Adrenal gland (tissue), 19 donors: ENCODE data around the gene C6orf163. TPM values are rescaled to one million over a fixed set of nuclear protein-coding genes. Genes with fewer than 3 reads are reported as not detected.
"Not testable (repeated sequence)": the region's sequence is repeated elsewhere in the genome, so short reads cannot be mapped to it uniquely, and the experiment has no call there.

Source experiments
- DNase-seq, 7 donors: peaks; one replicate each; pipeline ENCODE4 v3.0.0-alpha.2; 2019 to 2020
- H3K27ac ChIP-seq, 5 donors: fragments of 200-600 bp; sonication (generic) in 4 of 5; 1 replicate in 3 of 5; 2 replicates in 2 of 5; pipeline versions ENCODE4 v1.5.1 to v1.8.0; 2016 to 2020; ENCODE audit warnings: mild to moderate bottlenecking in 1 of 5
- H3K27me3 ChIP-seq: fragments of 200-600 bp; 2 replicates; pipeline ENCODE4 v1.8.0; 2021
- H3K36me3 ChIP-seq, 2 donors: fragments of 200-600 bp; replicated peaks in 1 of 2; 1 replicate in 1 of 2; 2 replicates in 1 of 2; pipeline versions ENCODE4 v1.5.1 to v1.8.0; 2018 to 2022
- H3K4me1 ChIP-seq, 2 donors: fragments of 200-600 bp; replicated peaks in 1 of 2; 1 replicate in 1 of 2; 2 replicates in 1 of 2; pipeline versions ENCODE4 v1.5.1 to v1.8.0; 2018 to 2021
- H3K4me3 ChIP-seq, 4 donors: fragments of 200-600 bp; sonication (generic) in 3 of 4; one replicate each; pipeline ENCODE4 v1.5.1; 2016 to 2018
- H3K9me3 ChIP-seq, 3 donors: fragments of 200-600 bp; sonication (generic) in 1 of 3; replicated peaks in 1 of 3; 1 replicate in 2 of 3; 2 replicates in 1 of 3; pipeline versions ENCODE4 v1.5.1 to v1.8.0; 2016 to 2021
- POLR2A ChIP-seq, 2 donors: fragments of 450-650 bp; IDR thresholded peaks; one replicate each; pipeline ENCODE4 v1.6.1; 2017; ENCODE audit warnings: antibody characterized with exemption in 2 of 2, mild to moderate bottlenecking in 2 of 2, moderate library complexity in 1 of 2
- WGBS, 4 donors: extraction: QIAGEN DNeasy Blood & Tissue Kit in 2 of 4; methylation state at CpG; one replicate each; pipeline versions ENCODE4 v1.1.5 to v1.1.7; 2013 to 2017; 5-methylcytosine and 5-hydroxymethylcytosine counted together
- intact Hi-C, 2 donors: fragments of 100-400 bp; cut with DNase I; formaldehyde crosslinking; loops; one replicate each; pipeline versions ENCODE4 v1.14.1 to v1.15.0; 2022 to 2023
- long read RNA-seq, 10 donors: library from polyadenylated mRNA in 3 of 10; unstranded in 2 of 10; stranded (forward) in 1 of 10; transcript quantifications; one replicate each; pipeline ENCODE4 v2.0.0 and lab custom pipeline, GENCODE V29; 2021 to 2026
- polyA plus RNA-seq, 3 donors: library from polyadenylated mRNA; stranded (reverse); fragments of 200-250 nt in 2 of 3; fragments of 350-450 nt in 1 of 3; fragmentation: Illumina TruSeq in 1 of 3; extraction: RNeasy Lipid Tissue Mini Kit (QIAGEN cat#74804) in 1 of 3; gene quantifications; one replicate each; pipeline ENCODE4 v1.2.3, GENCODE V29; 2013 to 2014
- total RNA-seq, 9 donors: library from RNA; depleted of rRNA in 4 of 9; stranded (reverse); fragments of >200 nt in 4 of 9; fragments of 120-200 nt in 1 of 9; fragmentation: NEBNext Ultra II Directional in 1 of 9; extraction: Animal tissue kit (Norgen Biotek cat#: 25700) in 1 of 9; gene quantifications; one replicate each; pipeline versions ENCODE4 v1.1.0 to v1.2.4, GENCODE V29; 2013 to 2023
- TF ChIP-seq, protein P1 (sequence below), 6 experiments: fragments of 450-650 bp in 4 of 6; fragments of 200-600 bp in 2 of 6; sonication (generic) in 1 of 6; IDR thresholded peaks; 1 replicate in 5 of 6; 2 replicates in 1 of 6; pipeline versions ENCODE4 v1.5.1 to v1.8.0; 2016 to 2021; ENCODE audit warnings: antibody characterized with exemption in 6 of 6, mild to moderate bottlenecking in 2 of 6, moderate library complexity in 1 of 6
- donor health status: healthy with polysubstance abuse.
- donor health status: Bipolar disorder and iron deficiency.
- donor health status: DM: yes; HTN: yes; CAD: no.
- donor health status: DM: no; HTN: no; CAD: no.
- donor health status: DM: no; HTN: no; CAD: no.
- donor health status: DM: yes; HTN: yes; CAD: no.

The C6orf163 gene
- total RNA-seq: 1 to 10 TPM in 6 of 9 donors, under 1 TPM in 2, not detected in 1; 0.55 to 9.6 (median 2.4) TPM
- 10 to 100 TPM in 1 of 3 donors, 1 to 10 TPM in 1, under 1 TPM in 1; 0.81 to 20.4 (median 4.5) TPM for polyA plus RNA-seq
- long read RNA-seq, donor 1: 0 reads
- long read RNA-seq, donor 2, partial matches to known transcripts: 0 of 1 reads
- long read RNA-seq, donor 2, other reads (novel, unspliced or antisense): 0 of 1 reads
- long read RNA-seq, donor 3: 0 reads
- long read RNA-seq, donor 4: 0 reads
- long read RNA-seq, donor 5: 0 reads
- long read RNA-seq, donor 6: 0 reads
- long read RNA-seq, donor 7: 0 reads
- long read RNA-seq, donor 8: 0 reads
- long read RNA-seq, donor 9: 0 reads
- long read RNA-seq, donor 10: 0 reads

DNA sequence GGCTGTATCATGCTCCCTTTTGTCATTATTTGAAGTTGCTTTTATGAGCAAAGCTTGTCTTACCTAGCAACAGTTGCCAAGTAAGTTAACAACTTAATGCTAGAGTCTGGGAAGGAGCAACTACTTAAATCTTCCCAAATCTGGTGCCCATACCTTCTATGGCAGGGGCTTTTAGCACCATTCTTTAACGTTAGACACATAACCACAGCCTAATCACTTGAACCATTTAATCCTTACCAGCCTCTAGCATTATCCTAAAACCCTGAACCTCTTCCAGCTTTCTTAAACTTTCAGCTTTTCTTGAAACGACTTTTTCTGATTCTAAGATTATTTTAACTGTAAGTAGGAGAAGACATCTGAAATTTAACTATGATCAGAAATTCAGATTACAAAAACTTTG lies at the start of gene C6orf163:
TSS of gene C6orf163 (plus strand) at position 83 of the 400 bp plus-strand sequence. CDS start at position 370, 287 bp downstream.
- intact Hi-C loops: no loop called here

DNA sequence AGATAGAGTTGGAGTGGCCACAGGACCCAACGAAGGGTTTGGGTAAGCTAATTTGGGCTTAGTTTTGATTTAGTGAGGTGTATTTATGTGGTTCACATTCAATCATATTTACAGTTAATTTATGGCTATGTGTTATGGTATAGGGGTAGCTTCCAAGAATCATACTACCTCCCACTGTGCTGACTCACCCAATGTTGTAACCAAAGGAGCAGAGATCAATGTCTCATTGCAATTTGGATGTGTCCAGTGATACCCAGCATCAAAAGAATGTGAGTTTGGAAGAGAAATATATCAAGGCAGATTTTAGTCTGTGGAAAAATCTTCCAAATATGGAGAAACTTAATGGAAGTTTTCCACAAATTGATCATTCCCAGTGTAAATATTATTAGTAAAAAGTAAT lies 47.5 kb upstream of the C6orf163 start:
- 53 to 60% (median 58%) methylated on average over 1 of the region's 1 CpG for WGBS, 4 donors
- H3K9me3 ChIP-seq: no peaks in the 10 kb centered on the region
- DNase-seq: no peak

More for the DNA sequence above, at the start of gene C6orf163:
- H3K36me3 ChIP-seq: no peaks in the 10 kb centered on the region
- no peaks in the 10 kb centered on the region for H3K9me3 ChIP-seq
- H3K4me1 ChIP-seq: peaks cover 12 to 17% of the 10 kb centered on the region in 2 donors
- no peak within 1 kb of the TSS for H3K27ac ChIP-seq
- H3K27me3 ChIP-seq: no peaks in the 10 kb centered on the region
- TF ChIP-seq POLR2A (IDR thresholded peaks at IDR 0.05): no peak
- TF ChIP-seq, protein P1, sequence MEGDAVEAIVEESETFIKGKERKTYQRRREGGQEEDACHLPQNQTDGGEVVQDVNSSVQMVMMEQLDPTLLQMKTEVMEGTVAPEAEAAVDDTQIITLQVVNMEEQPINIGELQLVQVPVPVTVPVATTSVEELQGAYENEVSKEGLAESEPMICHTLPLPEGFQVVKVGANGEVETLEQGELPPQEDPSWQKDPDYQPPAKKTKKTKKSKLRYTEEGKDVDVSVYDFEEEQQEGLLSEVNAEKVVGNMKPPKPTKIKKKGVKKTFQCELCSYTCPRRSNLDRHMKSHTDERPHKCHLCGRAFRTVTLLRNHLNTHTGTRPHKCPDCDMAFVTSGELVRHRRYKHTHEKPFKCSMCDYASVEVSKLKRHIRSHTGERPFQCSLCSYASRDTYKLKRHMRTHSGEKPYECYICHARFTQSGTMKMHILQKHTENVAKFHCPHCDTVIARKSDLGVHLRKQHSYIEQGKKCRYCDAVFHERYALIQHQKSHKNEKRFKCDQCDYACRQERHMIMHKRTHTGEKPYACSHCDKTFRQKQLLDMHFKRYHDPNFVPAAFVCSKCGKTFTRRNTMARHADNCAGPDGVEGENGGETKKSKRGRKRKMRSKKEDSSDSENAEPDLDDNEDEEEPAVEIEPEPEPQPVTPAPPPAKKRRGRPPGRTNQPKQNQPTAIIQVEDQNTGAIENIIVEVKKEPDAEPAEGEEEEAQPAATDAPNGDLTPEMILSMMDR (IDR thresholded peaks at IDR 0.05): no peak
- DNase-seq: no peak
- 90 to 100% (median 91%) methylated on average over 2 of the region's 2 CpGs for WGBS, 4 donors
- no peak within 1 kb of the TSS for H3K4me3 ChIP-seq

DNA sequence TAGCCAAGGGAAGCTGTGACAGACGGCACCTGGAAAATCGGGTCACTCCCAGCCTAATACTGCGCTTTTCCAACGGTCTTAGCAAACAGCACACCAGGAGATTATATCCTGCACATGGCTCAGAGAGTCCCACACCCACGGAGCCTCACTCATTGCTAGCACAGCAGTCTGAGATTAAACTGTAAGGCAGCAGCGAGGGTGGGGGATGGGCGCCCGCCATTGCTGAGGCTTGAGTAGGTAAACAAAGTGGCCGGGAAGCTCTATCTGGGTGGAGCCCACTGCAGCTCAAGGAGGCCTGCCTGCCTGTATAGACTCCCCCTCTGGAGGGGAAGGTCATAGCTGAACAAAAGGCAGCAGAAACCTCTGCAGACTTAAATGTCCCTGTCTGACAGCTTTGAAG lies 43.3 kb upstream of the C6orf163 start:
- H3K4me1 ChIP-seq, H3K27me3 ChIP-seq, H3K9me3 ChIP-seq, H3K36me3 ChIP-seq, H3K27ac ChIP-seq, H3K4me3 ChIP-seq, DNase-seq, intact Hi-C loops: not testable (repeated sequence)
- WGBS, 4 donors: 81 to 86% (median 84%) methylated on average over 3 to 9 of the region's 9 CpGs

More for the DNA sequence above, 47.5 kb upstream of the C6orf163 start:
- H3K4me3 ChIP-seq: no peak overlapping the region
- intact Hi-C loops: no loop called here
- H3K27ac ChIP-seq: no peak overlapping the region
- no peaks in the 10 kb centered on the region for H3K36me3 ChIP-seq
- TF ChIP-seq POLR2A (IDR thresholded peaks at IDR 0.05): no peak
- TF ChIP-seq, protein P1 (IDR thresholded peaks at IDR 0.05): no peak
- no peaks in the 10 kb centered on the region for H3K4me1 ChIP-seq
- H3K27me3 ChIP-seq: peaks cover 4% of the 10 kb centered on the region

DNA sequence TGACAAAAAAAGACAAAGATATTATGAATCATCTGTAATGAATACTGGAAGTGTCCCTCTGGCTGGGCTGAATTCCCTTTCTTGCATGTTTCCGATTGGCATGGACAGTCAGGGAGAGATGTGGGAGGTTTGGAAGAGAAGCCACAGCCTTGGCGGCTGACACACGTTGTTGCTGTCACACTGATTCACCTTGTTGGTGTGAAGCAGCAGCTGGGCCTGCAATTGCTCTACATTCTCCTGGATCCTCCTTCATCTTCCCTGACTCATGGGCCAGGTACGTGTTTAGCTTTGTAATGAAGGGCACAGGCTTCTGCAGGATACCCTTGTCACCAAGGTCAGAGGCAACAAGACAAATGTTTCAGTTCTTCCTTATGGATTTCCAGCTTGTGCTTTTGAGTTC lies 35.6 kb upstream of the C6orf163 start:
- H3K9me3 ChIP-seq: no peaks in the 10 kb centered on the region
- TF ChIP-seq POLR2A (IDR thresholded peaks at IDR 0.05): no peak
- TF ChIP-seq, protein P1 (IDR thresholded peaks at IDR 0.05): no peak
- no peak overlapping the region for H3K4me3 ChIP-seq
- no peaks in the 10 kb centered on the region for H3K27me3 ChIP-seq
- intact Hi-C loops: no loop called here
- no peak overlapping the region for H3K27ac ChIP-seq
- DNase-seq: no peak
- no peaks in the 10 kb centered on the region for H3K36me3 ChIP-seq
- 45 to 58% (median 51%) methylated on average over 4 of the region's 4 CpGs for WGBS, 4 donors
- H3K4me1 ChIP-seq: no peaks in the 10 kb centered on the region

DNA sequence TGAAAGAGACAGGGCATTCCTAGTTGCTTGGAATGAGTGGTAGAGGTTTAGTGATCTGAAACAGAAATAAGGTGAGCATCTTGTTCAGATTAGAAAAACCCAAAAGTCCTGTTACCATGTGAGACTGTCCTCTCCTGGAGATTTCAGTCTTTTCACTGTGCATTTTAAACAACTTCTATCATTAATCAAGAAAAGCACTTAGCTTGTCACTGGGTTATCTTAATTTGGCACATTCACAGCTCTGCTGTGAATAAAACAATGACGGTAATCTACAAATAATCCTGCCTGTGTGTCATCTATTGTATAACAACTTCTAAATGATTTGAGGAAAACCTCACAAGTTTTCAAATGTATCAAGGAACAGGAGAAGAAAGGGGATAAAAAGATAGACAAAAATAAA lies 31.8 kb upstream of the C6orf163 start:
- no peak overlapping the region for H3K27ac ChIP-seq
- no peaks in the 10 kb centered on the region for H3K9me3 ChIP-seq
- DNase-seq: no peak
- 12 to 34% (median 25%) methylated on average over 1 of the region's 1 CpG for WGBS, 4 donors
- H3K4me1 ChIP-seq: no peaks in the 10 kb centered on the region
- H3K36me3 ChIP-seq: no peaks in the 10 kb centered on the region
- TF ChIP-seq POLR2A (IDR thresholded peaks at IDR 0.05): no peak
- TF ChIP-seq, protein P1 (IDR thresholded peaks at IDR 0.05): no peak
- intact Hi-C loops: no loop called here
- no peak overlapping the region for H3K4me3 ChIP-seq
- H3K27me3 ChIP-seq: no peaks in the 10 kb centered on the region
